Uterus (tissue), 2 donors: ENCODE results near the gene PRSS27.

Experiments
- POLR2A ChIP-seq, 2 donors: fragments of 450-650 bp; IDR thresholded peaks; one replicate each; pipeline ENCODE4 v1.6.1; 2016; ENCODE audit warnings: antibody characterized with exemption in 2 of 2, mild to moderate bottlenecking in 1 of 2, moderate library complexity in 1 of 2
- TF ChIP-seq, protein P1 (sequence below), 4 experiments: fragments of 200-600 bp in 2 of 4; fragments of 450-650 bp in 2 of 4; sonication (generic) in 2 of 4; IDR thresholded peaks; one replicate each; pipeline ENCODE4 v1.5.1; 2016 to 2019; ENCODE audit warnings: antibody characterized with exemption in 4 of 4, mild to moderate bottlenecking in 2 of 4, moderate library complexity in 1 of 4

DNA sequence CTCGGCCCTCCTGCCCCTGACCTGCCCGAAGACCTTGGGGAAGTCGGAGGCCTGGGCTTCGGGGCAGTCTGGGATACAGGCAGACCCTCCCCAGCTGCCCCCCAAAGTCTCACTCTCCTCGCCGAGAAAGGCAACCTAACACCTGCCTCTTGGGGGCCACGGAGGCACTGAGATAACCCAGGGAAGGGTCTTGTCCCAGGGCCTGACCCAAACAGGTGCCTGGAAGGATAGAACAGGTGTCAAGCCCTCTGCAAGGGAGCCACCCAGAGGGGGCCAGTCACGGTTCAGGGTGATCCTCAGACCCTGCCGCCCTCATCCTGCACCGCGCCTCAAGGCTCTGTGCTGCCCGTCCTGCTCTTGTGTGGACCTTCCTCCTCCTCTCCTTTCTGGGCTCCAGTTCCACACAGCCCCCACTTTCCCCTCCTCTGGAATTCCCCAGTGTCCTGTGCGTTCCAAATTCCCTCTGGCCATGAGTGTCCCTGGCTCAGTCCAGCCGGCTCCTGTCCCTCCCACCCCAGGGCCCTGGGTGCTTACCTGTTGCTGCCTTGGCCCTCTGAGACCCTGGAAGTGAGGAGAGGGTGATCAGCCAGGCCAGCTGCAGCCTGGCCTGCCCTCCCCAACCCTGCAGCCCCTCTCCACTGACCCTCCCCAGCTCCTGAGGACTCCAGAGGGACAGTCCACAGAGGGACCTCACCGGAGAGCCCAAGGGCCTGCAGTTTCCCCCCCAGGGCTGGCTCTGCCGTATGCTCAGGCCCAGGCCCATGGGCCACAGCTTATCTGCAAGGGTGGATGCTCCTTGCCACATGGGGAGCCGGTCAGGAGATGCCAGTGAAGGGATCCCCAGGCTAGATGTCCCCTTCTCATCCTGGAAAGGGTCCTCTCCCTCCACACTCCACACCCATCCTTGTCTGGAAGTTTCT lies 3.8 kb downstream of the PRSS27 start:
- TF ChIP-seq POLR2A (IDR thresholded peaks at IDR 0.05) = no peak
- TF ChIP-seq, protein P1, sequence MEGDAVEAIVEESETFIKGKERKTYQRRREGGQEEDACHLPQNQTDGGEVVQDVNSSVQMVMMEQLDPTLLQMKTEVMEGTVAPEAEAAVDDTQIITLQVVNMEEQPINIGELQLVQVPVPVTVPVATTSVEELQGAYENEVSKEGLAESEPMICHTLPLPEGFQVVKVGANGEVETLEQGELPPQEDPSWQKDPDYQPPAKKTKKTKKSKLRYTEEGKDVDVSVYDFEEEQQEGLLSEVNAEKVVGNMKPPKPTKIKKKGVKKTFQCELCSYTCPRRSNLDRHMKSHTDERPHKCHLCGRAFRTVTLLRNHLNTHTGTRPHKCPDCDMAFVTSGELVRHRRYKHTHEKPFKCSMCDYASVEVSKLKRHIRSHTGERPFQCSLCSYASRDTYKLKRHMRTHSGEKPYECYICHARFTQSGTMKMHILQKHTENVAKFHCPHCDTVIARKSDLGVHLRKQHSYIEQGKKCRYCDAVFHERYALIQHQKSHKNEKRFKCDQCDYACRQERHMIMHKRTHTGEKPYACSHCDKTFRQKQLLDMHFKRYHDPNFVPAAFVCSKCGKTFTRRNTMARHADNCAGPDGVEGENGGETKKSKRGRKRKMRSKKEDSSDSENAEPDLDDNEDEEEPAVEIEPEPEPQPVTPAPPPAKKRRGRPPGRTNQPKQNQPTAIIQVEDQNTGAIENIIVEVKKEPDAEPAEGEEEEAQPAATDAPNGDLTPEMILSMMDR (IDR thresholded peaks at IDR 0.05) = no peak
